B cell (primary cell): ENCODE results near the gene SMARCA4. TPM values are rescaled to one million over a fixed set of nuclear protein-coding genes. Genes with fewer than 3 reads are reported as not detected.

Experiments
- ATAC-seq: fragments of 200-7000 bp; cut with Tn5 transposase; one replicate; pipeline ENCODE4 v1.10.0; 2021; ENCODE audit warnings: low read depth, mild to moderate bottlenecking, moderate number of reproducible peaks, moderate library complexity
- CTCF ChIA-PET: fragments of 350-600 bp; sonication (Branson Sonifier 250); formaldehyde crosslinking; loops from one replicate; lab custom pipeline; 2021; ENCODE audit warnings: antibody characterized with exemption, inconsistent platforms; lab: Charles Lee
- POLR2A ChIA-PET: fragments of 350-600 bp; sonication (Branson Sonifier 250); formaldehyde crosslinking; loops from one replicate; lab custom pipeline; 2021; ENCODE audit warnings: antibody characterized with exemption; lab: Charles Lee
- DNase-seq: peaks from one replicate; pipeline ENCODE4 v3.0.0; 2013
- H2AFZ ChIP-seq: 2 replicates; pipeline ENCODE4 v1.6.1; 2012; ENCODE audit warnings: mild to moderate bottlenecking, low read depth, low read length; ENCODE audit not compliant: insufficient read depth, poor library complexity, severe bottlenecking
- H3K27ac ChIP-seq, 2 donors: 1 replicate in 1 of 2; 2 replicates in 1 of 2; pipeline ENCODE4 v1.5.1; 2012 to 2013; ENCODE audit warnings: low read length in 2 of 2, mild to moderate bottlenecking in 2 of 2, moderate library complexity in 1 of 2
- H3K27me3 ChIP-seq, 4 experiments: fragments of 200-600 bp in 1 of 4; sonication (generic) in 1 of 4; replicated peaks in 1 of 4; 1 replicate in 2 of 4; 2 replicates in 2 of 4; pipeline versions ENCODE4 v1.6.1 to v1.7.0; 2013 to 2016; ENCODE audit warnings: low read length in 3 of 4, mild to moderate bottlenecking in 2 of 4, mixed read lengths in 1 of 4, moderate library complexity in 1 of 4; ENCODE audit not compliant: insufficient read depth in 4 of 4, control insufficient read depth in 3 of 4; ENCODE audit errors: control extremely low read depth in 1 of 4
- H3K36me3 ChIP-seq, 2 experiments: replicated peaks in 1 of 2; 1 replicate in 1 of 2; 2 replicates in 1 of 2; pipeline versions ENCODE4 v1.6.1 to v1.7.1; 2013; ENCODE audit warnings: low read length in 1 of 2; ENCODE audit not compliant: insufficient read depth in 2 of 2, control insufficient read depth in 1 of 2; ENCODE audit errors: control extremely low read depth in 1 of 2, extremely low read depth in 1 of 2
- H3K4me1 ChIP-seq, 2 donors: fragments of 200-600 bp in 1 of 2; sonication (generic) in 1 of 2; 1 replicate in 1 of 2; 2 replicates in 1 of 2; pipeline versions ENCODE4 v1.5.1 to v1.6.1; 2013 to 2017; ENCODE audit warnings: low read length in 2 of 2; ENCODE audit not compliant: control insufficient read depth in 2 of 2, insufficient read depth in 2 of 2
- H3K4me2 ChIP-seq: replicated peaks from 2 replicates; pipeline ENCODE3; 2012; ENCODE audit warnings: mild to moderate bottlenecking, low read depth, low read length; ENCODE audit not compliant: poor library complexity, severe bottlenecking
- H3K4me3 ChIP-seq, 5 experiments: fragments of 200-600 bp in 1 of 5; sonication (generic) in 1 of 5; 1 replicate in 3 of 5; 2 replicates in 2 of 5; pipeline versions ENCODE4 v1.5.1 to v1.7.0; 2011 to 2016; ENCODE audit warnings: low read length in 4 of 5, mild to moderate bottlenecking in 4 of 5, low read depth in 2 of 5, control low read depth in 1 of 5, moderate library complexity in 1 of 5; ENCODE audit not compliant: insufficient read depth in 1 of 5; ENCODE audit errors: control extremely low read depth in 1 of 5, extremely low read depth in 1 of 5
- H3K79me2 ChIP-seq: fragments of 200-600 bp; sonication (generic); one replicate; pipeline ENCODE4 v1.6.0; 2016; ENCODE audit warnings: low read length; ENCODE audit not compliant: control insufficient read depth, insufficient read depth
- H3K9ac ChIP-seq: fragments of 200-600 bp; sonication (generic); 2 replicates; pipeline ENCODE4 v1.6.1; 2017; ENCODE audit warnings: mild to moderate bottlenecking, low read length, moderate library complexity
- H3K9me3 ChIP-seq, 3 donors: one replicate each; pipeline versions ENCODE4 v1.6.1 to v1.7.1; 2013; ENCODE audit warnings: low read length in 2 of 3; ENCODE audit not compliant: control insufficient read depth in 2 of 3, insufficient read depth in 1 of 3; ENCODE audit errors: control extremely low read depth in 1 of 3
- H4K20me1 ChIP-seq: 2 replicates; pipeline ENCODE4 v1.6.0; 2012; ENCODE audit warnings: mild to moderate bottlenecking, low read length; ENCODE audit not compliant: insufficient read depth, control insufficient read depth, poor library complexity, severe bottlenecking
- H3K27ac Mint-ChIP-seq: one replicate; pipeline ENCODE4 v1.8.0; 2021; ENCODE audit warnings: mixed read lengths
- H3K27me3 Mint-ChIP-seq: one replicate; pipeline ENCODE4 v1.8.0; 2021; ENCODE audit warnings: mixed read lengths
- H3K4me1 Mint-ChIP-seq: one replicate; pipeline ENCODE4 v1.8.0; 2021; ENCODE audit warnings: mixed read lengths
- H3K4me3 Mint-ChIP-seq: one replicate; pipeline ENCODE4 v1.8.0; 2021; ENCODE audit warnings: mixed read lengths
- H3K9me3 Mint-ChIP-seq: one replicate; pipeline ENCODE4 v1.8.0; 2022; ENCODE audit warnings: mixed read lengths; ENCODE audit not compliant: insufficient read depth
- CTCF ChIP-seq: fragments of 200-600 bp; IDR thresholded peaks from one replicate; pipeline ENCODE4 v1.8.0; 2022; ENCODE audit warnings: antibody characterized with exemption, mild to moderate bottlenecking
- EZH2 ChIP-seq: IDR thresholded peaks from 2 replicates; pipeline ENCODE4 v1.6.1; 2012; ENCODE audit warnings: borderline replicate concordance, low read depth, mild to moderate bottlenecking, moderate library complexity, low read length; ENCODE audit not compliant: insufficient read depth, poor library complexity, severe bottlenecking
- WGBS: methylation state at CpG from one replicate; pipeline ENCODE4 v1.1.5; 2013; ENCODE audit warnings: missing lambda C conversion rate; ENCODE audit not compliant: insufficient coverage; 5-methylcytosine and 5-hydroxymethylcytosine counted together
- intact Hi-C: fragments of 100-400 bp; cut with micrococcal nuclease; formaldehyde crosslinking; loops from one replicate; pipeline ENCODE4 v1.10.0; 2022
- polyA plus RNA-seq: library from polyadenylated mRNA; depleted of rRNA; stranded (reverse); fragments of >200 nt; gene quantifications from 2 replicates; pipeline ENCODE4 v1.2.3, GENCODE V29; 2012
- total RNA-seq, 2 donors: library from RNA; stranded (reverse); fragments of 120-200 nt in 1 of 2; gene quantifications; 1 replicate in 1 of 2; 2 replicates in 1 of 2; pipeline versions ENCODE4 v1.2.3 to v1.2.4, GENCODE V29; 2013 to 2022

SMARCA4 gene
- total and polyA plus RNA-seq, 2 donors (not counting 1 experiment from before 2014, with no cell fraction given), result 49.7 to 82.3 TPM

GRCh38 chr19:11035441-11036377 is 74.9 kb downstream of the SMARCA4 start:
- Histone ChIP-seq H4K20me1 (peaks cover 42% of the 10 kb centered on the region), H3K9me3 (peaks cover 0 to 6% (median 0%) of the 10 kb centered on the region in 3 donors), H3K79me2 (peaks cover 5% of the 10 kb centered on the region), H2AFZ (no peak overlapping the region), H3K36me3 (peaks cover 3 to 67% of the 10 kb centered on the region in 2 experiments), H3K27ac (no peak overlapping the region), H3K4me2 (peak overlapping the region; percentile 42), H3K9ac (no peak overlapping the region), H3K27me3 (peaks cover 0 to 14% (median 1%) of the 10 kb centered on the region in 4 experiments), H3K4me3 (no peak overlapping the region), H3K4me1 (peaks cover 11 to 26% of the 10 kb centered on the region in 2 donors)
- Mint-ChIP-seq H3K27ac (peak overlapping the region; percentile 88), H3K9me3 (no peaks in the 10 kb centered on the region), H3K4me3 (peak overlapping the region; percentile 44), H3K27me3 (peaks cover 6% of the 10 kb centered on the region), H3K4me1 (peaks cover 18% of the 10 kb centered on the region)
- no peak for TF ChIP-seq EZH2
- peak; percentile 93 for TF ChIP-seq CTCF
- WGBS, result 22% methylated on average over 15 of the region's 15 CpGs
- ChIA-PET CTCF (interaction anchor here (0.6 to 5.7 kb wide), 37 partner anchors 9 to 447 kb away, joined by 3 to 179 read pairs (median 5); partner anchors contain the start of genes CARM1, LDLR and SPC24), POLR2A (interaction anchor here (0.6 to 1.4 kb wide), 5 partner anchors 13 to 111 kb away, joined by 3 to 4 read pairs (median 3); no protein-coding TSS in a partner anchor)
- ATAC-seq (peak; percentile 87), DNase-seq (peak; percentile 94)
- intact Hi-C loops, result loop anchor here (1.0 to 5.0 kb wide), 6 partner anchors 14 to 447 kb away; partner anchors contain the start of gene ELAVL3
